ENCODE data around the gene NKD1. TPM values are rescaled to one million over a fixed set of nuclear protein-coding genes. Genes with fewer than 3 reads are reported as not detected.

The NKD1 gene
- polyA plus RNA-seq, 3 donors, result 0.01 TPM; not detected in 2

GRCh38 chr16:50640391-50640790 is 92.2 kb downstream of the NKD1 start:
- H3K27ac Mint-ChIP-seq, result no peak overlapping the region
- intact Hi-C loops (cut with micrococcal nuclease), result no loop called here

GRCh38 chr16:50640919-50641817 is 93.0 kb downstream of the NKD1 start:
- H3K36me3 ChIP-seq (replicated peaks in 1 of 2; ENCODE audit: control insufficient read depth in 1 of 2, insufficient read depth in 2 of 2, low read length in 2 of 2), result no peaks in the 10 kb centered on the region
- no peak overlapping the region for H3K4me2 ChIP-seq (replicated peaks; ENCODE audit: extremely low read depth, low read length, poor library complexity, severe bottlenecking)
- no peak overlapping the region for H3K27ac ChIP-seq (ENCODE audit: low read depth in 1 of 2, low read length in 2 of 2)
- Mint-ChIP-seq H3K9me3 (no peaks in the 10 kb centered on the region), H3K27ac (peak overlapping the region in 1 of 7 donors; percentile 42), H3K27me3 (ENCODE audit: low read depth in 3 of 3) (peaks cover 0 to 6% (median 4%) of the 10 kb centered on the region in 3 donors), H3K4me3 (no peak overlapping the region), H3K4me1 (peaks cover 12% of the 10 kb centered on the region), H3K36me3 (no peaks in the 10 kb centered on the region)
- no peak for TF ChIP-seq CTCF (IDR thresholded peaks at IDR 0.05)
- H2AFZ ChIP-seq (ENCODE audit: insufficient read depth, low read depth, low read length, poor library complexity, severe bottlenecking), result no peak overlapping the region
- H3K79me2 ChIP-seq (ENCODE audit: insufficient read depth, low read length), result no peaks in the 10 kb centered on the region
- H3K9ac ChIP-seq (ENCODE audit: insufficient read depth, low read length, poor library complexity, severe bottlenecking), result no peak overlapping the region
- no peaks in the 10 kb centered on the region for H3K27me3 ChIP-seq (ENCODE audit: control insufficient read depth in 2 of 2, insufficient read depth in 2 of 2, low read length in 2 of 2)
- H3K4me1 ChIP-seq (ENCODE audit: control insufficient read depth in 1 of 2, insufficient read depth in 2 of 2, low read length in 2 of 2), result peaks cover 7 to 9% of the 10 kb centered on the region in 2 donors
- no peak overlapping the region for H3K4me3 ChIP-seq (replicated peaks in 1 of 3; ENCODE audit: low read depth in 2 of 3, low read length in 3 of 3)
- intact Hi-C loops (cut with micrococcal nuclease), result no loop called here
- DNase-seq, result no peak
- 94% methylated on average over 9 of the region's 15 CpGs for WGBS (ENCODE audit: insufficient coverage)
- no peaks in the 10 kb centered on the region for H4K20me1 ChIP-seq (ENCODE audit: insufficient read depth, low read length)
- H3K9me3 ChIP-seq (replicated peaks in 1 of 2; ENCODE audit: control insufficient read depth in 1 of 2, insufficient read depth in 1 of 2, low read length in 2 of 2), result no peaks in the 10 kb centered on the region

More at GRCh38 chr16:50640391-50640790, 92.2 kb downstream of the NKD1 start:
- Histone ChIP-seq H4K20me1 (ENCODE audit: insufficient read depth, low read length) (no peaks in the 10 kb centered on the region), H3K4me3 (replicated peaks in 1 of 3; ENCODE audit: low read depth in 2 of 3, low read length in 3 of 3) (no peak overlapping the region), H3K4me2 (replicated peaks; ENCODE audit: extremely low read depth, low read length, poor library complexity, severe bottlenecking) (no peak overlapping the region), H3K4me1 (ENCODE audit: control insufficient read depth in 1 of 2, insufficient read depth in 2 of 2, low read length in 2 of 2) (peaks cover 11% of the 10 kb centered on the region in 2 donors), H3K9ac (ENCODE audit: insufficient read depth, low read length, poor library complexity, severe bottlenecking) (no peak overlapping the region), H3K79me2 (ENCODE audit: insufficient read depth, low read length) (no peaks in the 10 kb centered on the region), H2AFZ (ENCODE audit: insufficient read depth, low read depth, low read length, poor library complexity, severe bottlenecking) (no peak overlapping the region), H3K9me3 (replicated peaks in 1 of 2; ENCODE audit: control insufficient read depth in 1 of 2, insufficient read depth in 1 of 2, low read length in 2 of 2) (no peaks in the 10 kb centered on the region), H3K36me3 (replicated peaks in 1 of 2; ENCODE audit: control insufficient read depth in 1 of 2, insufficient read depth in 2 of 2, low read length in 2 of 2) (no peaks in the 10 kb centered on the region), H3K27ac (ENCODE audit: low read depth in 1 of 2, low read length in 2 of 2) (no peak overlapping the region), H3K27me3 (ENCODE audit: control insufficient read depth in 2 of 2, insufficient read depth in 2 of 2, low read length in 2 of 2) (no peaks in the 10 kb centered on the region)
- no peak for TF ChIP-seq CTCF (IDR thresholded peaks at IDR 0.05)
- H3K27me3 Mint-ChIP-seq (ENCODE audit: low read depth in 3 of 3), result peaks cover 0 to 6% (median 5%) of the 10 kb centered on the region in 3 donors
- no peak for DNase-seq
- peaks cover 16% of the 10 kb centered on the region for H3K4me1 Mint-ChIP-seq
- peaks cover 0 to 3% (median 0%) of the 10 kb centered on the region in 7 donors for H3K9me3 Mint-ChIP-seq
- H3K4me3 Mint-ChIP-seq, result no peak overlapping the region
- no peaks in the 10 kb centered on the region for H3K36me3 Mint-ChIP-seq
- WGBS (ENCODE audit: insufficient coverage), result no CpG with 5 or more reads among the region's 1 CpG
